ENCODE results near the gene CD247. TPM values are rescaled to one million over a fixed set of nuclear protein-coding genes. Genes with fewer than 3 reads are reported as not detected.

The CD247 gene
- total and polyA plus RNA-seq, 10 of the 15 experiments (the other 5 are each of a cell fraction or from before 2014, with no cell fraction given): 0.10 to 0.77 (median 0.30) TPM

- TF ChIP-seq CUX1 (IDR thresholded peaks at IDR 0.05; ENCODE audit: insufficient replicate concordance, low read depth, low read length) (no peak), ESRRA (IDR thresholded peaks at IDR 0.05; ENCODE audit: low read length) (no peak), MTA2 (IDR thresholded peaks at IDR 0.05; ENCODE audit: low read depth) (no peak), CREB1 (IDR thresholded peaks at IDR 0.05; ENCODE audit: low read depth) (no peak), USF1 (IDR thresholded peaks at IDR 0.05; ENCODE audit: borderline replicate concordance, extremely low read length, insufficient read depth, low read depth, low read length) (no peak), MAX (IDR thresholded peaks at IDR 0.05; ENCODE audit: low read depth, low read length) (no peak), SRF (IDR thresholded peaks at IDR 0.05; ENCODE audit: low read depth in 2 of 2, low read length in 2 of 2) (no peak), HDAC6 (IDR thresholded peaks at IDR 0.05; ENCODE audit: unreplicated experiment) (no peak), BRCA1 (IDR thresholded peaks at IDR 0.05; ENCODE audit: low read depth, low read length) (no peak), ZSCAN29 (IDR thresholded peaks at IDR 0.05) (no peak)
These were observed 82.8 kb downstream of the CD247 start (continued) for GRCh38 chr1:167435484-167435883.
